AG09309 (cell line): ENCODE data around the gene PIGS.

Experiments
- DNase-seq: peaks from one replicate; pipeline ENCODE4 v3.0.0-alpha.2; 2010; ENCODE audit warnings: low read depth
- H3K4me3 ChIP-seq: 2 replicates; pipeline ENCODE4 v1.5.1; 2011; ENCODE audit warnings: mild to moderate bottlenecking, low read depth, low read length, moderate library complexity; ENCODE audit not compliant: control insufficient read depth
- TF ChIP-seq, protein P1 (sequence below): IDR thresholded peaks from 2 replicates; pipeline ENCODE4 v1.5.1; 2011; ENCODE audit warnings: mild to moderate bottlenecking, low read depth, low read length, inconsistent platforms; ENCODE audit not compliant: insufficient read depth, control insufficient read depth; ENCODE audit errors: missing control alignments

PIGS gene

DNA sequence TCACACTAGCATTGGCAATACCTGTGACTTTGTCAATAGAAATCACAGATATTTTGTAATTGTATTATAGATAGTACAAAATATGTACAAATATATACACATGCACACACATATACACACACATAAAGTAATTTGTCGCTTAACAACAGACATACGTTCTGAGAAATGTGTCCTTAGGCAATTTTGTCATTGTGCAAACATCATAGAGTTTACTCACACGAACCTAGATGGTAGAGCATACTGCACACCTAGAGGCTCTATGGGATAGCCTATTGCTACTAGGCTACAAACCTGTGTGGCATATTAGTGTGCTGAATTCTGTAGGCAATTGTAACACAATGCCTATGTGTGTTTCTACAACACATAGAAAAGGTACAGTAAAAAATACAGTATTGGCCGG lies 29.9 kb downstream of the PIGS start:
- no peak overlapping the region for H3K4me3 ChIP-seq
- TF ChIP-seq, protein P1, sequence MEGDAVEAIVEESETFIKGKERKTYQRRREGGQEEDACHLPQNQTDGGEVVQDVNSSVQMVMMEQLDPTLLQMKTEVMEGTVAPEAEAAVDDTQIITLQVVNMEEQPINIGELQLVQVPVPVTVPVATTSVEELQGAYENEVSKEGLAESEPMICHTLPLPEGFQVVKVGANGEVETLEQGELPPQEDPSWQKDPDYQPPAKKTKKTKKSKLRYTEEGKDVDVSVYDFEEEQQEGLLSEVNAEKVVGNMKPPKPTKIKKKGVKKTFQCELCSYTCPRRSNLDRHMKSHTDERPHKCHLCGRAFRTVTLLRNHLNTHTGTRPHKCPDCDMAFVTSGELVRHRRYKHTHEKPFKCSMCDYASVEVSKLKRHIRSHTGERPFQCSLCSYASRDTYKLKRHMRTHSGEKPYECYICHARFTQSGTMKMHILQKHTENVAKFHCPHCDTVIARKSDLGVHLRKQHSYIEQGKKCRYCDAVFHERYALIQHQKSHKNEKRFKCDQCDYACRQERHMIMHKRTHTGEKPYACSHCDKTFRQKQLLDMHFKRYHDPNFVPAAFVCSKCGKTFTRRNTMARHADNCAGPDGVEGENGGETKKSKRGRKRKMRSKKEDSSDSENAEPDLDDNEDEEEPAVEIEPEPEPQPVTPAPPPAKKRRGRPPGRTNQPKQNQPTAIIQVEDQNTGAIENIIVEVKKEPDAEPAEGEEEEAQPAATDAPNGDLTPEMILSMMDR: no peak
- DNase-seq: no peak

DNA sequence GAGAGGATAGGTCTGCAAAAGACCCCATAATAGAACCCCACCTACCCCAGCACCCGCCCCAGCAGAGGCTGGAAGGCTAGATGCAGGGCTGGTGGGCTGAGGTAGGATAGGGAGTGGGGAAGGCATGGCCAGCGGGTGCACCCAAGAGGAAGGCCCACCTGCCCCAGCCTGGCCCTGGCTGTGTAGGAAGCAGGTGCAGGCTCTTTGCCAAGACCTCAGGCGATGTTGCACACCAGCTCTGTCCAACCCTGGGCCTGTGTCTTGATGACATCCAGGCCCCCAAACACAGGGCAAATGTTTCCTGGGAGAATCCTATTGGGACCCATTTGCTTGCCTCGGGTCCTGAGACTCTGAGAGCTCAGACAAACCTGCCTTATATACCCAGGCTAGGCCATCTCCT lies 31.1 kb downstream of the PIGS start:
- DNase-seq: no peak
- no peak overlapping the region for H3K4me3 ChIP-seq
- TF ChIP-seq, protein P1: no peak

DNA sequence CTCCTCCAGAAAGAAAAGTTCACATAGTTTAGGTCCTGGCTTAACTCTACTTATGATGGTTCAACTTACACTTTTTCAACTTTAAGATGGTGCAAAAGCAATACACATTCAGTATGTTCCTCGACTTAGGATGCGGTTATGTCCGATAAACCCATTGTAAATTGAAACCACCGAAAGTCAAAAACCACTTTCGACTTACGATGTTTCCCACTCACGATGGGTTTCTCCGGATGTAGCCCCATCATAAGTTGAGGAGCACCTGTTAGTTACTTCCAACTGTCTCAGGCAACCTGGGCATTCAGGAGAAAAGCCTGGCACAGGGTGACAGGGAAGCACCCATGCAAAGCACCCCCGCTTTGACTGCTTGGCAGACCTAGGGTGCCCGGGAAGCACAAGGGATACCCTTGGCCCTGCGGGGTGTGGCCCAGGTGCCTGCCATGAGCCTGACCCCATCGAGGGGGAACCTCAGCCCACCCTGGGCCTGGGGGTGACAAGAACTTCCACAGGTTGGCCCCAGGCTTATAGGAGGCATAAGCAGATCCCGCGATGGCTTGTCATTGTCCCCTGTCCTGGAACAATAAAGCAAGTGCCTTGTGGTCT lies 32.9 kb downstream of the PIGS start:
- DNase-seq: no peak
- TF ChIP-seq, protein P1: no peak
- H3K4me3 ChIP-seq: no peak overlapping the region

DNA sequence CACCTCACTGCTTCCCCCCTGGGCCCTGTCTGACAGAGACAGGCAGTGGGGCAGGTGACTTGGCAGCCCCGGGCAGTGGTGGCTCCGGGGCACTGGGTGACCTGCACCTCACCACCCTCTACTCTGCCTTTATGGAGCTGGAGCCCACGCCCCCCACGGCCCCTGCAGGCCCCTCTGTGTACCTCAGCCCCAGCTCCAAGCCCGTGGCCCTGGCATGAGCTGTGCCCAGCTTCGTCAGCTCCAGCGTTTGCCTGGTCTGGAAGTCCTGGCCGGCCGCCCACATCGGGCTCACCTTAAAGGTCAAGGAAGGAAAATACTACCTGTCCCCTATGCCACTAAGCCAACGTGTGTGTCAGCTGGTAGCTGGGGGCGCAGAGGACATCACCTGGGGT lies 34.1 kb downstream of the PIGS start:
- DNase-seq: no peak
- H3K4me3 ChIP-seq: no peak overlapping the region
- TF ChIP-seq, protein P1: no peak

DNA sequence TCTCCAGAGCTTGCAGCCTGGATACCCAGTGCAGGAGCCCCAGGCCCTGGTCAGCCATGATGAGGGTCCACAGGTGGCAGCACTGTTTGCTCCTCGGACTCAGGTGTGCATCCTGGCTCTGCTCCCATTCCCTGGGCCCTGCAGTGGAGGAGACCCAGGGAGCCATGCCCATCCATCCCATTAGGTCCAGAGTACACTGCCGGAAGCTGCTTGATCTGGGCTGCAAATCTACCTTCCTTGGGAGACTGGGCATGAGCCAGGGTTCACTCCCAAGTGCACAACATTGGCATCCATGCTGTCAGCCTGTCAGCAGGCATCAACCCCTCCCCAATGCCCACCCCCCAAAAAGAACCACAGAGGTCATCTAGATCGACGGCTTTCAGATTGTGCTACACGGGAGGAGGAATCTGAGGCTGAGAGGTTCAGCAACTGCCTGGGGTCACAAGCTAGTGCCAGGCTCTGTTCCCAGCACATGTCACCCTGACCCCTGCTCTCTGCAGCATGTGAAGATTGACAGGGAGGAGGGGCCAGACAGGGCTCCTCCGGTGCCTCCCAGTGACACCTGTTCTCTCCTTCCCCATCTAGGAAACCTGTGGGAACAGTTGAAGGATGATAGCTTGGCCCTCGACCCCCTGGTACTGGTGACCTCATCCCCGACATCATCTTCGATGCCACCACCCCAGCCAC lies 34.6 kb downstream of the PIGS start:
- no peak overlapping the region for H3K4me3 ChIP-seq
- TF ChIP-seq, protein P1: no peak
- DNase-seq: no peak

DNA sequence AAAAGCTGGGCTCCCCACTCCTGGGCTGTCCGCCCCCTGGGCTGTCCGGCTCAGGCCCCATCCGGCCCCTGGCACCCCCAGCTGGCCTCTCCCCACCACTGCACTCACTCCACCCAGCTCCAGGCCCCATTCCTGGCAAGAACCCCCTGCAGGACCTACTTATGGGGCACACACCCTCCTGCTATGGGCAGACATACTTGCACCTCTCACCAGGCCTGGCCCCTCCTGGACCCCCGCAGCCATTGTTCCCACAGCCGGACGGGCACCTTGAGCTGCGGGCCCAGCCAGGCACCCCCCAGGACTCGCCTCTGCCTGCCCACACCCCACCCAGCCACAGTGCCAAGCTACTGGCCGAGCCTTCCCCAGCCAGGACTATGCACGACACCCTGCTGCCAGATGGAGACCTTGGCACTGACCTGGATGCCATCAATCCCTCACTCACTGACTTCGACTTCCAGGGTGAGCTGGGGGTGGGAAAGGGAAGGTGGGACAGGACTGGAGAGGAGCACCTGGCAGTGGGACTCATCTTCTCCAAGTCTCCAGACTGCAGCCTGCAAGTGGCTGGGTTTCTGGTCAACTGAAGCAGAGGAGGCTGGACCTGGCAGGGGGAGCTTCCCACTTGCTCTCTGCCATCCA lies 36.5 kb downstream of the PIGS start:
- no peak overlapping the region for H3K4me3 ChIP-seq
- TF ChIP-seq, protein P1: no peak
- DNase-seq: no peak
